ENCODE measurements around the gene FANK1. TPM values are rescaled to one million over a fixed set of nuclear protein-coding genes. Genes with fewer than 3 reads are reported as not detected.

The FANK1 gene
- total RNA-seq, 2 experiments from 2014 or later: 0.46 to 0.50 TPM

DNA sequence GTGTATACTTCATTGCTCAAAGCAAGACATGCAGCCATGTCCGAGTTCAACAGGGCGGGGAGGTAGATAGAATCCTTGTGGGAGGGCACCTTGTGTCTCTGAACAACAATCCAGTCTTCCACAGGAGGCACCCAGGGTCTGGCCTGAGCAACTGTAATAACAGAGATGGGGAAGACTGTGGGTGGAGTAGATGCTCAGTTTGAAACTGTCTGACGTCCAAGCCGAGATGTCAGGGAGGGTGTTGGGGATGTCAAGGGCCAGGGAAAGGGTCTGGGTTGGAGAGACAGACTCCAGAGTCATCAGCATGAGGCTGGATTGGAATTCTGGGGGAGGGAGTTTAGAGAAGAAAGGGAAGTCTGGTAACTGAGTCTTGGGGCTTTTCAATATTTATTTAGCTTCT lies 88.0 kb downstream of the FANK1 start:
- ChIA-PET POLR2A (no interaction called here), CTCF (no interaction called here)
- H3K36me3 Mint-ChIP-seq: no peaks in the 10 kb centered on the region
- no peak for DNase-seq
- no peaks in the 10 kb centered on the region for H3K9me3 Mint-ChIP-seq
- no peaks in the 10 kb centered on the region for H3K4me1 Mint-ChIP-seq (ENCODE audit: low read depth)
- intact Hi-C loops (cut with micrococcal nuclease): loop anchor here (5.0 kb wide), 2 partner anchors 763 to 1868 kb away; no protein-coding TSS in a partner anchor
- no peak overlapping the region for H3K27ac Mint-ChIP-seq
- H3K4me3 Mint-ChIP-seq: no peak overlapping the region
- peaks cover 2% of the 10 kb centered on the region for H3K27me3 Mint-ChIP-seq

- intact Hi-C loops (cut with micrococcal nuclease): loop anchor here (5.0 kb wide), 2 partner anchors 762 to 1867 kb away; no protein-coding TSS in a partner anchor
- CTCF ChIA-PET: no interaction called here
- Mint-ChIP-seq H3K36me3 (no peaks in the 10 kb centered on the region), H3K4me1 (ENCODE audit: low read depth) (no peaks in the 10 kb centered on the region), H3K9me3 (no peaks in the 10 kb centered on the region), H3K27ac (no peak overlapping the region), H3K27me3 (peaks cover 2% of the 10 kb centered on the region), H3K4me3 (no peak overlapping the region)
- no peak for DNase-seq
- POLR2A ChIA-PET: no interaction called here
Observed at GRCh38 chr10:125984865-125985495, 88.6 kb downstream of the FANK1 start.

DNA sequence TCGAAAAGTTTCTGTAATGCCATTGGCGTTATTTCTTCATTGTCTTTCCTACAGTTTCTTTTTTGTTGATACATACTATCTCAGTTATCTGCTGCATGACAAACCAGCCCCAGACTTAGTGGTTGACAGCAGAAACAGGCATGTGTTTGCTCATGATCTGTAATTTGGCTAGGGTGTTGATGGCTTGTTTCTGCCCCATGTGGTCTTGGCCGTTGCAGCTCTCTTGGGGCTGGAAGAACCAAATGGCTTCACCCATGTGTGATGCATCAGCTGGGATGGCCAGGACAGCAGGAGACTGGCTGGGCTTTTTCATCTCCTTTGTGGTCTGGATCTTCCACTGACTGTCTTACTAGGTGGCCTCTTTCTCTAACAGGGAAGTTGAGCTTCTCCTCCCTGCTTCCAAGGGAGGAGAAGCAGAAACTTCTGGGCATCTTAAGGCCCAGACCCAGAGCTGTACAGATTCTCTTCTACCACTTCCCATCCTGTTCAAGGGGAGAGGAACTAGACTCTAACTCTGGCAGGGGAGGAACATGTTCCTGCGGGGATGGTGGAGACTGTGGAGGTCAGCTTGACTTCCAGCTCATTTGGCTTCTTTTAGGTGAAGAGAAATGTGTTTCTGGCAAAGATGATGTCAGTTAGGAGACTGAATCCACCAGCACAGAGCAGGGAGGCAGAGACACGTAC lies 89.3 kb downstream of the FANK1 start:
- peaks cover 2% of the 10 kb centered on the region for H3K27me3 Mint-ChIP-seq
- peaks cover 3% of the 10 kb centered on the region for H3K9me3 Mint-ChIP-seq
- DNase-seq: no peak
- intact Hi-C loops (cut with micrococcal nuclease): no loop called here
- H3K4me1 Mint-ChIP-seq (ENCODE audit: low read depth): no peaks in the 10 kb centered on the region
- CTCF ChIA-PET: no interaction called here
- no peaks in the 10 kb centered on the region for H3K36me3 Mint-ChIP-seq
- no peak overlapping the region for H3K27ac Mint-ChIP-seq
- POLR2A ChIA-PET: no interaction called here
- no peak overlapping the region for H3K4me3 Mint-ChIP-seq

- POLR2A ChIA-PET: no interaction called here
- no peaks in the 10 kb centered on the region for H3K4me1 Mint-ChIP-seq (ENCODE audit: low read depth)
- DNase-seq: no peak
- intact Hi-C loops (cut with micrococcal nuclease): no loop called here
- CTCF ChIA-PET: no interaction called here
- H3K9me3 Mint-ChIP-seq: peaks cover 4% of the 10 kb centered on the region
- no peak overlapping the region for H3K4me3 Mint-ChIP-seq
- no peaks in the 10 kb centered on the region for H3K36me3 Mint-ChIP-seq
- H3K27ac Mint-ChIP-seq: no peak overlapping the region
- no peaks in the 10 kb centered on the region for H3K27me3 Mint-ChIP-seq
Observed at GRCh38 chr10:125989791-125990190, 93.4 kb downstream of the FANK1 start.

DNA sequence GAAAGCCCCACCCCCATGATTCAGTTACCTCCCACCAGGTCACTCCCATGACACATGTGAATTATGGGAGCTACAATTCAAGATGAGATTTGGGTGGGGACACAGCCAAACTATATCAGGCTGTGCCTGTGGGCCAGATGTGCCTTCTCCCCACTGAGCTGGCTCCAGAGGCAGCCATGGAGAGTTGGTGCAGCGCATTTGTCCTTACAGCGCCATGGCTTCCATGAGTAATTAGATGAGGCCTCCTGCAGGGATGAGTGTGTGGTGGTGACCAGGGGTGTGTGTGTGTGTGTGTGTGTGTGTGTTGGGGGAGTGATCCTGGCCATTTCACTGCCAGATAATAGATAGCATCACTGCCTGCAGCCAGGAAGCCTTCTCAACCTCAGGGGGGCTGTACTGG lies 94.6 kb downstream of the FANK1 start:
- POLR2A ChIA-PET: no interaction called here
- Mint-ChIP-seq H3K4me3 (no peak overlapping the region), H3K9me3 (peaks cover 4% of the 10 kb centered on the region), H3K4me1 (ENCODE audit: low read depth) (no peaks in the 10 kb centered on the region), H3K36me3 (no peaks in the 10 kb centered on the region), H3K27me3 (no peaks in the 10 kb centered on the region), H3K27ac (no peak overlapping the region)
- DNase-seq: no peak
- intact Hi-C loops (cut with micrococcal nuclease): no loop called here
- CTCF ChIA-PET: no interaction called here

DNA sequence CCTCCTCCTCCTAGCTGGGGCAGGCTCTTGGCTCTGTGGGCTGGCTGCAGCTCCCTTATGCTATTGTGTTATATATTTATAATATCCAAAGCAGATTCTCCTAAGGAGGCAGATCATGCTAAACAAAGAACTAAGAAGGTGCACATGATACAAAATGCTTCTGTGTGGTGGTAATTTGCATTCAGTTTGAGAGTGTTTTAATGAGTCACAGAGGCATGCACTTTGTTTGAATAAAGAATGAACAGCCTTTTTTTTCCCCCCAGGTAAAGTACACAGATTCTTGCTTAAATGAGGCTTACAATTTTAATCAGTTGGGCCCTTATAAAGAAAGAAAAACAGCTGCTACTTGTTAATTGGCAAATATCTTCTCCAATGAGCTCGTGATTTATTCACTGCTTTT lies 95.0 kb downstream of the FANK1 start:
- no peak for DNase-seq
- Mint-ChIP-seq H3K27ac (no peak overlapping the region), H3K4me3 (no peak overlapping the region), H3K9me3 (peaks cover 4% of the 10 kb centered on the region), H3K4me1 (ENCODE audit: low read depth) (no peaks in the 10 kb centered on the region), H3K27me3 (no peaks in the 10 kb centered on the region), H3K36me3 (no peaks in the 10 kb centered on the region)
- intact Hi-C loops (cut with micrococcal nuclease): no loop called here
- POLR2A ChIA-PET: no interaction called here
- CTCF ChIA-PET: no interaction called here

DNA sequence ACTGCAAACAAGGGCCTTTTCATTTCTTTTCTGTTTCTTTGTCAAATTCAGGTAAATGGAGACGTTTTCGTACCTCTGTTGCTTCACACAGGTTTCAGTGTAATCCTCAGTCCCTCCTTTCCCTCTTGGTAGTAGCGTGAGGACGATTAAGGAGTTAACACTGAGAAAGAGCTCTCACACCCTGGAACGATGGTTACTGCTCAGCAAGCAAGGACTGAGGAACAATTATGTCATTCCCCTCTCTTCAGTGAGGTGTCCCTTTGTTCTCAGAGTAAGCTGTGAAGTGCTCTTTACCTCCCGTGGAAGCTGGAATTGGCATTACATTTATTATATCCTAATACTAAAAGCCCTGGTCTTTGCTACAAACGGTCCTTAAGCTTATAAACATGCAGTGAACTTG lies 95.9 kb downstream of the FANK1 start:
- H3K4me1 Mint-ChIP-seq (ENCODE audit: low read depth): no peaks in the 10 kb centered on the region
- POLR2A ChIA-PET: no interaction called here

GRCh38 chr10:125994601-125995000 lies 98.2 kb downstream of the FANK1 start:
- no peak for DNase-seq
- H3K4me1 Mint-ChIP-seq (ENCODE audit: low read depth): no peaks in the 10 kb centered on the region
- H3K27me3 Mint-ChIP-seq: peaks cover 1% of the 10 kb centered on the region
- POLR2A ChIA-PET: no interaction called here
- CTCF ChIA-PET: interaction anchor here (1.1 kb wide), 1 partner anchor 32 kb away, joined by 3 read pairs; no protein-coding TSS in a partner anchor
- intact Hi-C loops (cut with micrococcal nuclease): no loop called here
- no peaks in the 10 kb centered on the region for H3K36me3 Mint-ChIP-seq
- peaks cover 4% of the 10 kb centered on the region for H3K9me3 Mint-ChIP-seq
- H3K4me3 Mint-ChIP-seq: no peak overlapping the region
- H3K27ac Mint-ChIP-seq: no peak overlapping the region

More for the DNA sequence above, 95.9 kb downstream of the FANK1 start:
- H3K27ac Mint-ChIP-seq: no peak overlapping the region
- no peak overlapping the region for H3K4me3 Mint-ChIP-seq
- intact Hi-C loops (cut with micrococcal nuclease): no loop called here
- DNase-seq: no peak
- no peaks in the 10 kb centered on the region for H3K36me3 Mint-ChIP-seq
- peaks cover 1% of the 10 kb centered on the region for H3K27me3 Mint-ChIP-seq
- peaks cover 4% of the 10 kb centered on the region for H3K9me3 Mint-ChIP-seq
- CTCF ChIA-PET: no interaction called here

DNA sequence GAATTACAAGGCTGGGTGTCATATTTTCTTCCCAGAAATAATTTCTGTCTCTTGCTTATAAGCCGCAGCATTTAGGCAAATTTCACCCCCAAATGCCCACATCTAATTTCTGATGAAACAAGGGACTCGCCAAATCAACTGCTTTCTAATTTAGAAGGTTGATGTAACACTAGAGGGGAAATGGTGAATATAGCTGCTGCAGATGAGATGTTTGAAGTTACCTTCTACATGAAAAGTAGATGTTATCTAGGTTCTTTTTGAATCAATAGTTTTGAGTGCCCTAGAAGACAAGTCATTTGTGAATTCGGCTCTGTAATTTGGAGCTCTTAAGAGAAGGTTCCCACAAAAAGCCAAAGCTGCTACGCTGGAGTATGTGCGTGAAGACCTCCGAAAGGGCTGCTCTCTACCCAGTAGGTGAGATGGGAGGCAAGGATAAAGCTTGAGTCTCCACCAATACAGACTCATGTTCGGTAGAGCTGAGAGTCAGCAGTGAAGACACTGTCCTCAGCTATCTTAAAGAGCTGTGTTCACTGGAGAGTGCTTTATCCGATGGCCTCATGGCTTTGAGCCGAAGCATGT lies 99.5 kb downstream of the FANK1 start:
- peaks cover 4% of the 10 kb centered on the region for H3K27me3 Mint-ChIP-seq
- CTCF ChIA-PET: no interaction called here
- intact Hi-C loops (cut with micrococcal nuclease): no loop called here

GRCh38 chr10:125997586-125997985 lies 101.2 kb downstream of the FANK1 start:
- ChIA-PET CTCF (interaction anchor here (1.0 kb wide), 1 partner anchor 17 kb away, joined by 3 read pairs; no protein-coding TSS in a partner anchor), POLR2A (no interaction called here)
- no peak overlapping the region for H3K27ac Mint-ChIP-seq
- no peak overlapping the region for H3K4me3 Mint-ChIP-seq
- no peaks in the 10 kb centered on the region for H3K36me3 Mint-ChIP-seq
- intact Hi-C loops (cut with micrococcal nuclease): no loop called here
- H3K27me3 Mint-ChIP-seq: peaks cover 4% of the 10 kb centered on the region
- H3K4me1 Mint-ChIP-seq (ENCODE audit: low read depth): no peaks in the 10 kb centered on the region
- no peaks in the 10 kb centered on the region for H3K9me3 Mint-ChIP-seq
- DNase-seq: no peak

More for the DNA sequence above, 99.5 kb downstream of the FANK1 start:
- Mint-ChIP-seq H3K27ac (no peak overlapping the region), H3K36me3 (no peaks in the 10 kb centered on the region), H3K4me3 (no peak overlapping the region), H3K4me1 (ENCODE audit: low read depth) (no peaks in the 10 kb centered on the region), H3K9me3 (no peaks in the 10 kb centered on the region)
- POLR2A ChIA-PET: no interaction called here
- no peak for DNase-seq

GRCh38 chr10:125999694-126000093 lies 103.3 kb downstream of the FANK1 start:
- no peak for DNase-seq
- H3K9me3 Mint-ChIP-seq: no peaks in the 10 kb centered on the region
- no peak overlapping the region for H3K27ac Mint-ChIP-seq
- H3K27me3 Mint-ChIP-seq: peaks cover 4% of the 10 kb centered on the region
- ChIA-PET POLR2A (no interaction called here), CTCF (no interaction called here)
- intact Hi-C loops (cut with micrococcal nuclease): no loop called here
- no peak overlapping the region for H3K4me3 Mint-ChIP-seq
- no peaks in the 10 kb centered on the region for H3K36me3 Mint-ChIP-seq
- no peaks in the 10 kb centered on the region for H3K4me1 Mint-ChIP-seq (ENCODE audit: low read depth)

- no peak overlapping the region for H3K27ac Mint-ChIP-seq
- no peak overlapping the region for H3K4me3 Mint-ChIP-seq
- H3K9me3 Mint-ChIP-seq: no peaks in the 10 kb centered on the region
- no peaks in the 10 kb centered on the region for H3K36me3 Mint-ChIP-seq
- CTCF ChIA-PET: no interaction called here
- DNase-seq: no peak
- H3K27me3 Mint-ChIP-seq: peaks cover 4% of the 10 kb centered on the region
- POLR2A ChIA-PET: no interaction called here
- intact Hi-C loops (cut with micrococcal nuclease): no loop called here
- no peaks in the 10 kb centered on the region for H3K4me1 Mint-ChIP-seq (ENCODE audit: low read depth)
Observed at GRCh38 chr10:126001576-126001975, 105.2 kb downstream of the FANK1 start.

DNA sequence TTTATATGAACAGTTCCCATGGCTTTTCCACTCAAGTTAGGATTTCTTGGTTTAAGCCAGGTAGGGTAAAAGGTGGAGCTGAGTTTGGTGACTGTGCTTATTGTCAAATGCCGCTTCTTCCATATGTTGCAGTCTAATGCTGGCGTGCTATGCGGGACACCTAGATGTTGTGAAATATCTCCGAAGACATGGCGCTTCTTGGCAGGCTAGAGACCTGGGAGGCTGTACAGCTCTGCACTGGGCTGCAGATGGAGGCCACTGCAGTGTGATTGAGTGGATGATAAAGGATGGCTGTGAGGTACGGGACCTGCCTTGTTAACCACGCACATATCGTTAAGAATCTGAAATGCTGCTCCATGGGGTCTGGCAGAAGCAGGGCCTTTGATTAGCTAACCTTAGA lies 108.4 kb downstream of the FANK1 start:
- no peaks in the 10 kb centered on the region for H3K4me1 Mint-ChIP-seq (ENCODE audit: low read depth)
- POLR2A ChIA-PET: no interaction called here
- CTCF ChIA-PET: no interaction called here
- intact Hi-C loops (cut with micrococcal nuclease): no loop called here
- no peaks in the 10 kb centered on the region for H3K36me3 Mint-ChIP-seq
- H3K27ac Mint-ChIP-seq: no peak overlapping the region
- H3K27me3 Mint-ChIP-seq: peaks cover under 1% of the 10 kb centered on the region
- no peak for DNase-seq
- H3K4me3 Mint-ChIP-seq: no peak overlapping the region
- no peaks in the 10 kb centered on the region for H3K9me3 Mint-ChIP-seq

Measured in activated CD4-positive, alpha-beta memory T cell treated with anti-CD3 and anti-CD28 coated beads for 36 hours (primary cell).